ENCODE data around the gene SNAPC3. TPM values are rescaled to one million over a fixed set of nuclear protein-coding genes. Genes with fewer than 3 reads are reported as not detected.
"Not testable (repeated sequence)": the region's sequence is repeated elsewhere in the genome, so short reads cannot be mapped to it uniquely, and the experiment has no call there.

Gene SNAPC3
- total RNA-seq, 1 donor = 30.4 TPM

- Histone ChIP-seq H3K4me1 (ENCODE audit: insufficient read depth, low read length) (no peaks in the 10 kb centered on the region), H3K27ac (ENCODE audit: low read depth, low read length) (no peak overlapping the region), H4K20me1 (ENCODE audit: insufficient read depth, low read length) (no peaks in the 10 kb centered on the region), H3K4me3 (ENCODE audit: insufficient read depth, low read length) (no peak overlapping the region), H3K36me3 (ENCODE audit: insufficient read depth, low read length) (peaks cover 26% of the 10 kb centered on the region), H2AFZ (ENCODE audit: low read length) (no peak overlapping the region), H3K9me3 (ENCODE audit: low read depth, low read length) (no peaks in the 10 kb centered on the region), H3K79me2 (ENCODE audit: insufficient read depth, low read length) (peaks cover 87% of the 10 kb centered on the region), H3K4me2 (ENCODE audit: insufficient read depth, low read length) (no peak overlapping the region), H3K27me3 (ENCODE audit: insufficient read depth, low read length) (no peaks in the 10 kb centered on the region)
- no peak for TF ChIP-seq CTCF (IDR thresholded peaks at IDR 0.05; ENCODE audit: extremely low read depth, low read depth, low read length)
- no peak for DNase-seq (ENCODE audit: insufficient read length, low spot score, missing footprints)
Observed at GRCh38 chr9:15430920-15431844, 8.5 kb downstream of the SNAPC3 start.

- H3K9me3 ChIP-seq (ENCODE audit: low read depth, low read length) = no peaks in the 10 kb centered on the region
- H3K4me1 ChIP-seq (ENCODE audit: insufficient read depth, low read length) = no peaks in the 10 kb centered on the region
- H3K4me2 ChIP-seq (ENCODE audit: insufficient read depth, low read length) = no peak overlapping the region
- peaks cover 33% of the 10 kb centered on the region for H3K36me3 ChIP-seq (ENCODE audit: insufficient read depth, low read length)
- no peaks in the 10 kb centered on the region for H4K20me1 ChIP-seq (ENCODE audit: insufficient read depth, low read length)
- H3K27me3 ChIP-seq (ENCODE audit: insufficient read depth, low read length) = no peaks in the 10 kb centered on the region
- DNase-seq (ENCODE audit: insufficient read length, low spot score, missing footprints) = no peak
- TF ChIP-seq CTCF (IDR thresholded peaks at IDR 0.05; ENCODE audit: extremely low read depth, low read depth, low read length) = no peak
- no peak overlapping the region for H3K27ac ChIP-seq (ENCODE audit: low read depth, low read length)
- no peak overlapping the region for H2AFZ ChIP-seq (ENCODE audit: low read length)
- peaks cover 88% of the 10 kb centered on the region for H3K79me2 ChIP-seq (ENCODE audit: insufficient read depth, low read length)
- H3K4me3 ChIP-seq (ENCODE audit: insufficient read depth, low read length) = no peak overlapping the region
Observed at GRCh38 chr9:15433191-15433590, 10.5 kb downstream of the SNAPC3 start.

GRCh38 chr9:15433661-15434060 is 11.0 kb downstream of the SNAPC3 start:
- TF ChIP-seq CTCF (IDR thresholded peaks at IDR 0.05; ENCODE audit: extremely low read depth, low read depth, low read length) = no peak
- Histone ChIP-seq H3K36me3 (ENCODE audit: insufficient read depth, low read length) (peaks cover 36% of the 10 kb centered on the region), H3K4me3 (ENCODE audit: insufficient read depth, low read length) (no peak overlapping the region), H3K79me2 (ENCODE audit: insufficient read depth, low read length) (peaks cover 88% of the 10 kb centered on the region), H3K27ac (ENCODE audit: low read depth, low read length) (no peak overlapping the region), H3K4me1 (ENCODE audit: insufficient read depth, low read length) (no peaks in the 10 kb centered on the region), H4K20me1 (ENCODE audit: insufficient read depth, low read length) (peaks cover 1% of the 10 kb centered on the region), H3K27me3 (ENCODE audit: insufficient read depth, low read length) (no peaks in the 10 kb centered on the region), H2AFZ (ENCODE audit: low read length) (no peak overlapping the region), H3K4me2 (ENCODE audit: insufficient read depth, low read length) (no peak overlapping the region), H3K9me3 (ENCODE audit: low read depth, low read length) (no peaks in the 10 kb centered on the region)
- DNase-seq (ENCODE audit: insufficient read length, low spot score, missing footprints) = no peak

GRCh38 chr9:15438891-15439290 is 16.2 kb downstream of the SNAPC3 start:
- peaks cover 4% of the 10 kb centered on the region for H4K20me1 ChIP-seq (ENCODE audit: insufficient read depth, low read length)
- H3K4me2 ChIP-seq (ENCODE audit: insufficient read depth, low read length) = no peak overlapping the region
- no peak for TF ChIP-seq CTCF (IDR thresholded peaks at IDR 0.05; ENCODE audit: extremely low read depth, low read depth, low read length)
- peaks cover 66% of the 10 kb centered on the region for H3K79me2 ChIP-seq (ENCODE audit: insufficient read depth, low read length)
- H3K27me3 ChIP-seq (ENCODE audit: insufficient read depth, low read length) = no peaks in the 10 kb centered on the region
- H3K36me3 ChIP-seq (ENCODE audit: insufficient read depth, low read length) = peaks cover 45% of the 10 kb centered on the region
- no peak overlapping the region for H3K27ac ChIP-seq (ENCODE audit: low read depth, low read length)
- no peak overlapping the region for H2AFZ ChIP-seq (ENCODE audit: low read length)
- no peaks in the 10 kb centered on the region for H3K9me3 ChIP-seq (ENCODE audit: low read depth, low read length)
- no peak for DNase-seq (ENCODE audit: insufficient read length, low spot score, missing footprints)
- H3K4me3 ChIP-seq (ENCODE audit: insufficient read depth, low read length) = no peak overlapping the region
- H3K4me1 ChIP-seq (ENCODE audit: insufficient read depth, low read length) = no peaks in the 10 kb centered on the region

- not testable (repeated sequence) for H3K4me3 ChIP-seq (ENCODE audit: insufficient read depth, low read length); H3K27ac ChIP-seq (ENCODE audit: low read depth, low read length); H3K9me3 ChIP-seq (ENCODE audit: low read depth, low read length); H3K4me2 ChIP-seq (ENCODE audit: insufficient read depth, low read length); H3K4me1 ChIP-seq (ENCODE audit: insufficient read depth, low read length); H2AFZ ChIP-seq (ENCODE audit: low read length); H4K20me1 ChIP-seq (ENCODE audit: insufficient read depth, low read length); DNase-seq (ENCODE audit: insufficient read length, low spot score, missing footprints); H3K27me3 ChIP-seq (ENCODE audit: insufficient read depth, low read length)
- peaks cover 54% of the 10 kb centered on the region for H3K36me3 ChIP-seq (ENCODE audit: insufficient read depth, low read length)
- H3K79me2 ChIP-seq (ENCODE audit: insufficient read depth, low read length) = peaks cover 53% of the 10 kb centered on the region
Observed at GRCh38 chr9:15441841-15442240, 19.2 kb downstream of the SNAPC3 start.

GRCh38 chr9:15442264-15442663 is 19.6 kb downstream of the SNAPC3 start:
- H3K9me3 ChIP-seq (ENCODE audit: low read depth, low read length); H3K27ac ChIP-seq (ENCODE audit: low read depth, low read length); DNase-seq (ENCODE audit: insufficient read length, low spot score, missing footprints); H3K4me3 ChIP-seq (ENCODE audit: insufficient read depth, low read length); H2AFZ ChIP-seq (ENCODE audit: low read length); H4K20me1 ChIP-seq (ENCODE audit: insufficient read depth, low read length); H3K27me3 ChIP-seq (ENCODE audit: insufficient read depth, low read length); H3K4me1 ChIP-seq (ENCODE audit: insufficient read depth, low read length); H3K4me2 ChIP-seq (ENCODE audit: insufficient read depth, low read length): not testable (repeated sequence)
- H3K36me3 ChIP-seq (ENCODE audit: insufficient read depth, low read length) = peaks cover 54% of the 10 kb centered on the region
- peaks cover 48% of the 10 kb centered on the region for H3K79me2 ChIP-seq (ENCODE audit: insufficient read depth, low read length)
